Activated CD8-positive, alpha-beta memory T cell treated with anti-CD3 and anti-CD28 coated beads, Interleukin-2, amount 50 U/mL, for 24 hours (primary cell): Measurements from ENCODE around the gene OR1J1.

Experiments
- DNase-seq: peaks from one replicate; pipeline ENCODE4 v3.0.0-alpha.2; 2020; ENCODE audit errors: extremely low read depth

OR1J1 gene, protein sequence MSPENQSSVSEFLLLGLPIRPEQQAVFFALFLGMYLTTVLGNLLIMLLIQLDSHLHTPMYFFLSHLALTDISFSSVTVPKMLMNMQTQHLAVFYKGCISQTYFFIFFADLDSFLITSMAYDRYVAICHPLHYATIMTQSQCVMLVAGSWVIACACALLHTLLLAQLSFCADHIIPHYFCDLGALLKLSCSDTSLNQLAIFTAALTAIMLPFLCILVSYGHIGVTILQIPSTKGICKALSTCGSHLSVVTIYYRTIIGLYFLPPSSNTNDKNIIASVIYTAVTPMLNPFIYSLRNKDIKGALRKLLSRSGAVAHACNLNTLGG

DNA sequence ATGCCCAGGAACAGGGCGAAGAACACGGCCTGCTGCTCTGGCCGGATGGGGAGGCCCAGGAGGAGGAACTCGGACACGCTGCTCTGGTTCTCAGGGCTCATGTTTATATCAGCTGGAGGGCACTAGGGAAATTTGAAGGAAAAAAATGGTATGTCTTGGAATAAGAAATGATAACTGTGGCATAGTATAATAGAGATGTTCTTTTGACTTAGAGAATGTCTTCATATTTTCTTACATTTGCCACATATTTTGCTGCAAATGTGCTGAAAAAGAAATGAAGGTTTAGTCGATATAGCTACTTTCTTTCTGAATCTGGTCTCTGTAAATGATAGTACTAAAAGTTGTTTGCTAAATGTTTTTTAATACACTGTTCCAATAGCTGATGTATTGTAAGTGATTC lies at the start of gene OR1J1:
Gene OR1J1, minus strand, starts transcription at position 101 of the 400 bp plus-strand sequence. Its CDS starts 0 bp downstream, at position 101.
- no peak for DNase-seq

DNA sequence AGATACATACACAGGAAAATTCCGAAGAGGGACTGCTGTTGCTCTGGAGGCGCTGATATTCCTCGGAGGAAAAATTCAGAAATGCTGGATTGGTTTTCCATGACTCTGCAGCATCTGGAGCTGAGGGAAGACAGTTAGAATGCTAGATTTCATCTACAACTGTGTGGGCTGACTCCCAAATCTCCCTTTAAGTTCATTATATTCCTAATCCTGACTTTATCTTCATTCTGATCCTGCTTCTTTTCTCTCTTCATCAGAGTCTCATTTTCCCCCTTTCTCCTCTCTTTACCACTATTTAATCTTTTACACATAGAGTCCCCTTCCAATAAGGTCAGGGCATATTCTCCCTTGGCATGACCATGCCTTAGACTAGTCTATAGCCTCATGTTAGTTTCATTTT lies 49.5 kb upstream of the OR1J1 start, which contains the start of gene OR1N1:
Gene OR1N1, minus strand, starts transcription at position 101 of the 400 bp plus-strand sequence. Its CDS starts 0 bp downstream, at position 101.
- no peak for DNase-seq

DNA sequence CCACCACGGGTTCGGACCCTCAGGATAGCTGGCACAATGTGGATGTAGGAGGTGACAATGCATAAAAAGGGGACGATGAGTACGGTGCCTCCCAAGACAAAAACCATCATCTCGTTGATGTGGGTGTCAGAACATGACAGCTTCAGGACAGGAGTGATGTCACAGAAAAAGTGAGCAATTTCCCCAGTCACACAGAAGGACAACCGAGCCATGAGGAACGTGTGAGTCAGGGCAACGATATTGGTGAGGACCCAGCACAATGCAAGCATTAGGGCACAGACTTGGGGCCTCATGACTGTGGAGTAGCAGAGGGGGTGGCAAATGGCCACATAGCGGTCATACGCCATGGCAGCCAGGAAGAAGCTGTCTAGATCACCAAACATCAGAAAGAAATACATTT lies 48.9 kb upstream of the OR1J1 start:
- DNase-seq: no peak

DNA sequence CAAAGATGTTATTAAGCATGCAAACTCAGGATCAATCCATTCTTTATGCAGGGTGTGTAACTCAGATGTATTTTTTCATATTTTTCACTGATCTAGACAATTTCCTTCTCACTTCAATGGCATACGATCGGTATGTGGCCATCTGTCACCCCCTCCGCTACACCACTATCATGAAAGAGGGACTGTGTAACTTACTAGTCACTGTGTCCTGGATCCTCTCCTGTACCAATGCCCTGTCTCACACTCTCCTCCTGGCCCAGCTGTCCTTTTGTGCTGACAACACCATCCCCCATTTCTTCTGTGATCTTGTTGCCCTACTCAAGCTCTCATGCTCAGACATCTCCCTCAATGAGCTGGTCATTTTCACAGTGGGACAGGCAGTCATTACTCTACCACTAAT lies 41.6 kb upstream of the OR1J1 start:
- DNase-seq: no peak

DNA sequence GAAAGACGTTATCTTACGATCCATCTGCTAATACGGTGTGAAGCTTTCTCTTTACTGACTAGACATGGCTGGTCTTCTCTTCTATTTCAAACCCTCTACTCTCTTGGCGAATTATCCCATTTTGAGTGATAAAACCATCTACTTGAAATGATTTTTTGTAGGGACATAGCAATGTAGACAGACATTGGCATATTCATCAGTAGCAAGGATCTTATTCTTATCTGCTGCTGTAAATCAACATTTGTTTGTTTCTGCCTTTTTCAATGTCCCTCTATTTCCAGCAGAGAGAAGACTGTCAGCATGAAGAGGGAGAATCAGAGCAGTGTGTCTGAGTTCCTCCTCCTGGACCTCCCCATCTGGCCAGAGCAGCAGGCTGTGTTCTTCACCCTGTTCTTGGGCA lies 41.1 kb upstream of the OR1J1 start, which contains the start of gene OR1J4:
Gene OR1J4, plus strand, starts transcription at position 301 of the 400 bp plus-strand sequence. Its CDS starts 0 bp downstream, at position 301.
- no peak for DNase-seq

DNA sequence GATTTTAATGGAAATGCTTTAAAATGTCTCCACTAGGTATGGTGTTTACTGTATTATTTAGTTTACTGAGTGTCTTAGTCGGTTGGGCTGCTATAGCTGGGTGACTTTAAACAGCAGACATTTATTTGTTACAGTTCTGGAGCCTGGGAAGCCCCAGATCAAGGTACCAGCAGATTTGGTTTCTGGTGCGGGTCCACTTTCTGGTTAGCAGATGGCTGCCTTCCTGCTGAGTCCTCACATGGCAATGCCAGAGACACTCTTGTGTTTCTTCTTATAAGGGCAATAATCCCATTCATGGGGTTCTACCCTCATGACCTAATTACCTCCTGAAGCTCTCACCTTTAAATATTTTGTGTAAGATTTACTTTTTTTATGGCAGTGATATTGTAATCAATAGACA lies 40.5 kb upstream of the OR1J1 start:
- DNase-seq: no peak

DNA sequence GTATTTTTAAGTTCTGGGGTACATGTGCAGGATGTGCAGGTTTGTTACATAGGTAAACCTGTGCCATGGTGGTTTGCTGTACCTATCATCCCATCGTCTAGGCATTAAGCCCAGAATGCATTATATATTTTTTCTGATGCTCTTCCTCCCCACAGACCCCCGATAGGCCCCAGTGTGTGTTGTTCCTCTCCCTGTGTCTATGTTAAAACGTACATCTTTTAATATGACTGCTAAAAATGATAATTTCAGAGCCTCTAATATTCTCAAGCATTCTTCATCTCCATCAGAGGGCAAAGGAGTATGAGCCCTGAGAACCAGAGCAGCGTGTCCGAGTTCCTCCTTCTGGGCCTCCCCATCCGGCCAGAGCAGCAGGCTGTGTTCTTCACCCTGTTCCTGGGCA lies 32.8 kb upstream of the OR1J1 start, which contains the start of gene OR1J2:
Gene OR1J2, plus strand, starts transcription at position 301 of the 400 bp plus-strand sequence. Its CDS starts 0 bp downstream, at position 301.
- DNase-seq: no peak

DNA sequence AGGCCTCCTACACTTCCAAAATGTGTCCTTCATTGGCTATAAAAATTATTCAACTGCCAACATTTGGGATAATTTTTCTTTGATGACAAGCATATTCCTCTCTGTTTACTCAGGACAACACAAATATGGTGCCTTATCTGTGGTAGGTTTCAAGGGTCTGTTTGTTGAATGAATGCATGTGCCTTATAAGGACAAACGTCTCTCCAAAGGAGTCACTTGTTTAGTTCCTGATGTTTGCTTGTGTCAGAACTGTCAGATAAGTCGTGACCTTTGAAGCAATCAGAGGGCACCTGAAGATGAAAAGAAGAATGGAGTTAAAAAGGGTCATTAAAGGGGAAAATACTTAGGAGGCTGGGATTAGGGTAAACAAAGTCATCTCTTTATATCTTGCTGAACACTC lies 29.2 kb upstream of the OR1J1 start:
- DNase-seq: no peak

DNA sequence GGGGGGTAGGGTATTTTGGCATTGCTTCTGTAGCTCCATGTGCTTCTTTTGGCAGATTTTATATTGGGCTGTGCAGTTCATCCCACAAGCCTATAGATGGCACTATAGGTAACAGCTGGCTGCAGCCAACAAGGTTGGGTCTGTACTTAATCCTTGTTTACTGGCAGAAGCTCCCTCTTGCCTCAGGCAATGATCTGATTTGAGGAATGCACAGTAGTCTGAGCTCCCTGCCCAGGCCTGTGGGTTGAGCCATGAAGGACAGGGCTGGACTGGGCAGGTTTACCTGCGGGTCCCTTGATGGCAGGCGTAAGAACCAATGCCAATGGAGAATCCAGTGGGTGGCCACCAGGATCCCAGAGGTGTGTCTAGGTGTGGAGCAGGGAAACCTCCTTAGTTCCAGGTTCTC lies 21.2 kb upstream of the OR1J1 start:
- DNase-seq: no peak

DNA sequence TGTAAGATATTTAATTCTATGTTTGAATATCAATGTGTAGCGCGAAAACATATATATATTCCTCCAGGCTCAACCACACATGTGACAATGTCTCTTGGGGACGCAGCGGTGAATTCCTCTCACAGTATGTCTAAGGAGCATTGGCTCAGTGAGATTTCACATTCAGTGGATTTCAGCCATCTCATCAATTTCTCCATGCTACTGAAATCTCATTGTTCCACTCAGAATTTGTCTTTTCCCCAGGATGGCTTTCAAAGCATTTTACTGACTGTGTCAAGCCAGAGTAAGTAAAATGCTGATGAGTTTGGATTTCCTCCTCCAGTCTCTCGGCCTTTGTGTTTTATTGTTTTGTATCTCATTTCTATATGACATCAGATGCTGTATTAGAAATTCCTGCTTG lies 1.3 kb upstream of the OR1J1 start:
- DNase-seq: no peak

DNA sequence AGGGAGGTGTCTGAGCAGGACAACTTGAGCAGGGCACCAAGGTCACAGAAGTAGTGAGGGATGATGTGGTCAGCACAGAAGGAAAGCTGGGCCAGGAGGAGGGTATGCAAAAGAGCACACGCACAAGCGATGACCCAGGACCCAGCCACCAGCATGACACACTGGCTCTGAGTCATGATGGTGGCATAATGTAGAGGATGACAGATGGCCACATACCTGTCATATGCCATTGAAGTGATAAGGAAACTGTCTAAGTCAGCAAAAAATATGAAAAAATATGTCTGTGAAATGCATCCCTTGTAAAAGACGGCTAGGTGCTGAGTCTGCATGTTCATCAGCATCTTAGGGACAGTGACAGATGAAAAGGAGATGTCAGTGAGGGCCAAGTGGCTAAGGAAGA lies 380 bp downstream of the OR1J1 start:
- no peak for DNase-seq

DNA sequence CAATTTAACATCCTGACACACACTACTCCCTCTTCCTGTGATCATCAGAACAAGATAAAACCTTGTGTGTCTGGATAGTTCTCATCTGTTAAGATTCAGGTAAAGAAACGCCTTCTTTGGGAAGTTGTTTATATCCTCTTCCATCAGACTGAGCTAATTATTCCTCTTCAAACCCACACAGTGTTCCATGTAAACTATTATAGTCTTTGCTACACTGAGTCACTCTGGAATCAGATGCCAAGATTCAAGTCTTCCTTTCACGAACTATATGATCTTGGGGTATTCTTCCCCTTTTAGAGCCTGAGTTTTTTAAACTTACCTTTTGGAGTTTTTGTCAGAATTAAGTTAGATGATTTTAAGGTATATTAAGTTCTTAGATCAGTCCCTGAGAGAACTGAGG lies 2.0 kb downstream of the OR1J1 start:
- no peak for DNase-seq

DNA sequence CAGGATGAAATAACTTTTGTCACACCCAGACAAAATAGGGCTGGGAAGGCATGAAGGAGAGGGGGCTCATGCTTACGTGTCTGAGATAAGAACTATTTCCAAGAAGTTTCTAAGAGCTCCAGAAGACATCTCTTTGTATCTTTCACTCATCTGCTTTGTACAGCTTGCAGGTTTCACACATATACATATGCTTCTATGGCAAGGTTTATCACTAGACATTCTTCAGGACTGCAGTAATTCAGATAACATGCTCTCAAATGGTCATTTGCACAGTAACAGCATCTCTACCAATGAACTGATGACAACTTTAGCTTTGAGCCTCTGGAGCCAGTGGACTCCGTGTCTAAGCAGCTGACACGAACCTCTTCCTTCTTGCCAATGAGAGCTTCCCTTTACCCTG lies 3.2 kb downstream of the OR1J1 start:
- DNase-seq: no peak

DNA sequence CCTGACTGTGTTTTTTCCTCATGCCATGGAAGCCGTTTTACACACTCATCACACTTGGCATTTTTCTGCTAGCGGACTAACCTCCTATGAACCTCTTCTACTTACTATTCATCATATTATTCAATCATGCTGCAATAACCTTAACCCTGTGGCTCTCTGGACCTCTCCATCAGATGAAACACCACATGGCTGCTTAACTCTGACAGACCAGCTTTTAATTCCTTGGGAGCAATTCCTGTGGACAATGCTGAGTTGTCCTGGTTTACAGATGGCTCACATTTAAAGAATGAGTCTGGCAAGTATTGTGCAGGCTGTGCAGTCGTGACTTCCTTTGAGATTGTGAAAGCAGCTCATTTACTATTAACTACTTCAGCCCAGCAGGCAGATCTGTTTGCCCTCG lies 9.0 kb downstream of the OR1J1 start:
- no peak for DNase-seq

DNA sequence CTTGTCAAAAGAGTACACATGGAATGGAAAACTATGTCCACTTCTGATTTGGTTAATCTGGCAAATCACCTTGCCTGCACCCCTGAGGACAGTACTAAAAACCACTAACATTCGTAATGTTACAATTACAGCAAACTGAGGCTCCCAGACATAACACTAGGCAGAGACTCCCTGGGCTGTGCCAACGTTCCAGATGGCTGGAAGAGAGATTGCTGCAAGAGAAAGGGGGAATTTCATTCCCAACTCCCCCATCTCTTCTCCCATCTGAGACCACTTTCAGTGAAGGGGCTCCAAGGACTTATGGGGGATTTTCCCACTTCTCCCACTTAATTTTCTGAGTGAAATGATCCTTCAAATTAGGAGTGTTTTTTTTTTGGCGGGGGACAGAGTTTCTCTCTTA lies 11.3 kb downstream of the OR1J1 start:
- no peak for DNase-seq

DNA sequence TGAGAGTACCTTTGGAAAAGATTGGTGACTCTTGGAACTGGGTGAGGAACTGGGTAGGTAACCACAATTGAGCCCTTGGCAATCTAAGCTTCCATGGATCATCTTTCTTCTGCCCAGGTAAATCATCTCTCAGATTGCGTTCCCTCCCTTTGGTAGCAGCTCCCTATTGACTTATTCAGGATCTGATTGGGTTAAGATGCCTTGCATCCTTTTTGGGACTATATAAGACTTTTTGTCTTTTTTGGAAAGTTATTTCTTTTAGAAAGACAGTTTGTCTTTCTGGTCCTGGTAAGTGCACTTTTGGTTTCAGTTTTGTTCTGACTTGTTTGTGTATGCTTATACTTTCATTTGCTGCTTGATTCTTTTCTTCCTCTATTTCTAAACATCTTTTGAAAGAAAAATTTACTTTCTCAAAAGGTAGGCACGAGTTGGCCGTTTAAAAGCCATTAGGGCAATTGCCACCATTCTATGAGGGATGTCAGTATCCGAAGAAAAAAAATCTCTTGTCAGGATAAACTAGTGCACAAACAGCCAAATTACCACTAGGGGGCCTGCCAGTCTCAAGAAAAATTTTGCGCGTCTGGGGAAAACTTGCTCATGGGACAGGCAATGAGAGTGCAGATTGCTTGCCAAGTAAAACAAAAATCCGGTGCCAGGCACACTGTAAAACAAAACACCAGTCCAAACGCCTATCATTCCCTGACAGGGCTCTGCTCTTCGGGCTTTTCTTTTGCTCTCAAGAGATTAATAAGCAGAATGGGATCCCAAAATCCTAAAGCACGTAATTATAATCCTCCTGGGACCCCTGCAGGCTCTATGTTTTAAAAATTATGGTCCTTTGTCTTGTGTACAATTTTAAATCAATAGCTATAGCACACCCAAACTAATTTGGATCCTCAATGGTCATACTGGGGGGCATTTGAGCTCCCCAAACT lies 12.8 kb downstream of the OR1J1 start:
- DNase-seq: peak; percentile 36

DNA sequence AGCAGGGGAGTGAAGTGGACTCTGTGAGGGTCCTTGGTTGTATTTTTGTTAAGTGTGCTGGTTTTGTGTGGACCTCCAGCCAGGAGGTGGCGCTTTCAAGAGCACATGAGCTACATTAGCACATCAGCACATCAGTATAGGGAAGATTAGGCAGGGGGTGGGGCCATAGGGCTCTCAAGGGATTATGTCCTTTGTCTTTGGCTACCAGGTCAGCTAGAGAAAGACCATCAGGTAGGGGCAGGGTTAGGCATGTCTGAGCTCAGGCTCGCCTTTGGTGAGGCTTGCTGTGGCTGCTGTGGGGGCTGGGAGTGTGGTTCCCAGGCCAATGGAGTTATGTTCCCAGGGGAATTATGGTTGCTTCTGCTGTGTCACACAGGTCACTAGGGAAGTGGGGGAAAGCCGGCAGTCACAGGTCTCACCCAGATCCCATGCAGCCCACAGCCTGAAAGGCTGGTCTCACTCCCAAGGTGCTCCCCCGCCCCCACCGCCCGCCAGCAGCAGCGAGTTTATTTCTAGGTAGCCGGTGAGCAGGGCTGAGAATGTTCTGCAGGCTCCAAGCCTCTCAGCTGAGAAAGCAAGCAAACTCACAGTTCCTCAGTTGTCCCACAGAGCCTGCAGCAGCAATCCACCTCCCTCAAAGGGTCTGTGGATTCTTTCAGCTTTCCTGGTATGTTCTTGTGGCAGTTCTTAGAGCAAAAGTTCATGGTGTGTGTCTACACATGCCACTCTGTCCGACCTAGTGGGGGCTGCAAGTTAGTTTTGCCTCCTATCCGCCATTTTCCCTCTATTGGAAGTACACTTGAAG lies 13.7 kb downstream of the OR1J1 start:
- DNase-seq: no peak

DNA sequence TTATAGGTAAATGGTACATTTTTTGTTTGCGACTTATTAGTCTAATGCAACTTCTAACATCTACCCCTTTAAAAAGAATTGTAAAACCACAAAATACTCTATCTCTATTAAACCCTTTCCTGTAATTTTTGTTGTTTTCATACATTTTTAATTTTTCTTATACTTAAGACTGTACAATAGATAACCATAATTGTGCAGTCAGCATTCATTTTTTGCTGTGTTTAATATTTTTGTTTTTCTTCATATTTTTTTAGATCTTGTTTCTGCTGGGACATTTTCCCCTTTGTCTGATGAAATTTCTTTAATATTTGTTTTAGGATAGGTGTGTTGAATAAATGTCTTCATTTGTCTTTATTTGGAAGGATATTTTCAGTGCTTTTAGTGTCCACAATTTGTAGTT lies 19.9 kb downstream of the OR1J1 start:
- DNase-seq: no peak

DNA sequence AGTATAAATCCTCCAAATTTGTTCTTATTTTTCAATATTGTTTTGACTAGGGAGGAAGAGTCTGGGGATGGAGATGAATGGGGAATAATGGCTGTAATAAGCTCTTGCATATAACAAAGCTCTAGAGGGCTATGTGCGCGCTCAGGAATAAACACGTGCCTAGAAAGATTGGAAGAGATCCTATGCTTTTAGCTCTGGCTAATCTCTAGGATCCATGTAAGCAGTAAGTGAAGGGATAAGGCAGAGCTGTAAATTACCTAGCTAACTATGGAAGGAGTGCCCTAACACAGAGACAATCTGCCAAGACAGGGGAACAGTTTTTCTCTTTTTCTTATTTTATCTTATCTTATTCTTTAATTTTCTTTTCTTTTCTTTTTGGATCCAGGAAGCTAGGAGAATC lies 21.6 kb downstream of the OR1J1 start:
- DNase-seq: no peak

DNA sequence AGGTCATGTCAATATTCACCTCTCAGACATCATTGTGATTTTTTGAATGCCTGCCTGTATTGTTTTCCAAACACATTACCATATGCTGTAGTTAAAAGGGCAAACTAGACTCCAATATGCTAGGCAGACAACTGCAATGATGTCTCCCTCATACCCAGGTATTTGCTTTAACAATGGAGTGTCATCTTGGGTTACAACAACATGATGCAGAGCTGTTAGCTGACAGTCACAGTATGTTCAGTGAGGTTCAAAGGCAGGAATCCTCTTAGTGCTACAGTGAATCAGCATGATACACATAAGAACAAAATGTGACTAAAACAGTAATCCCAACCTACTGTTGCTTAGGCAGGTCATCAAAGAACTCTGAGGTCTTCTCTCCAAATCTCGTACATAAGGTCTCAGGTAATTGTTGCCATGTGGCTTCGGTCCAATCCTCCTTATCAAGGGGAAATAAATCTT lies 24.0 kb downstream of the OR1J1 start:
- no peak for DNase-seq

DNA sequence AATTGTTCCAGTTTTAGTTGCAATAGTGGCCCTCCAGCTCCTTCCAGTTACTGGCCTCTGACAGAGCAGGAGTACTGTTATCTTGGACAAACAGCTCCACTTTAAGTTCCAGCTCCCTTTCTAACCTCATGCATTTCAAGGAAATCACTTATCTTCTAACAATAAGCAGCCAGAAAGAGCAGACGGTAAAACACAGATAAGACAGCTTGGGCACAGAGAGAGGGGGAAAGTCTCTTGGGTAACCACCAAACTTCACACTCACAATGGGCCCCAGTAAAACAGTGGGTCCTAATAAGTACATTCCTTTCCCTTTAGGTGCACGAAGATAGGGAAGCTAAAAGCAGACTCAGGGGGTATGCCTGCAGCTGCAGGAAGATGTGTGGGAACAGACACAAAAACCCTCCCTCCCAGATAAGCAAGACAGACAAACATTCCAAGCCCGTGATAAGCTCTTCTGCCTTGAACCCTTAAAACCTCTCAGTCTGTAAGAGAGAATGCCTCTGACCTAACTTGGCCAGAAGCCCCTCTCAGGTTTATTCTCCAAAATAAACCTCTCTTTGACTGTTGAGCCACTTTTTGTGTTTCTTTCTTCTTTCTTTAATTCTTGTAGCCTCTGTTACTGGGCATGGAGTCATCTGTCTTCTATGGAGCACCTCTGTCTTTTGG lies 30.8 kb downstream of the OR1J1 start:
- DNase-seq: no peak
